Stimulated activated CD4-positive, alpha-beta T cell treated with anti-CD3 and anti-CD28 coated beads, Interleukin-12 subunit alpha, Interleukin-12 subunit beta, amount 100 ng/mL, for 4 hours (primary cell): ENCODE results near the gene MT1A.
A peak's percentile ranks its signal among the peaks of the same experiment; 100 is the strongest.

Experiments used
- DNase-seq: peaks from one replicate; pipeline ENCODE4 v3.0.0-alpha.2; 2020

The MT1A gene

DNA sequence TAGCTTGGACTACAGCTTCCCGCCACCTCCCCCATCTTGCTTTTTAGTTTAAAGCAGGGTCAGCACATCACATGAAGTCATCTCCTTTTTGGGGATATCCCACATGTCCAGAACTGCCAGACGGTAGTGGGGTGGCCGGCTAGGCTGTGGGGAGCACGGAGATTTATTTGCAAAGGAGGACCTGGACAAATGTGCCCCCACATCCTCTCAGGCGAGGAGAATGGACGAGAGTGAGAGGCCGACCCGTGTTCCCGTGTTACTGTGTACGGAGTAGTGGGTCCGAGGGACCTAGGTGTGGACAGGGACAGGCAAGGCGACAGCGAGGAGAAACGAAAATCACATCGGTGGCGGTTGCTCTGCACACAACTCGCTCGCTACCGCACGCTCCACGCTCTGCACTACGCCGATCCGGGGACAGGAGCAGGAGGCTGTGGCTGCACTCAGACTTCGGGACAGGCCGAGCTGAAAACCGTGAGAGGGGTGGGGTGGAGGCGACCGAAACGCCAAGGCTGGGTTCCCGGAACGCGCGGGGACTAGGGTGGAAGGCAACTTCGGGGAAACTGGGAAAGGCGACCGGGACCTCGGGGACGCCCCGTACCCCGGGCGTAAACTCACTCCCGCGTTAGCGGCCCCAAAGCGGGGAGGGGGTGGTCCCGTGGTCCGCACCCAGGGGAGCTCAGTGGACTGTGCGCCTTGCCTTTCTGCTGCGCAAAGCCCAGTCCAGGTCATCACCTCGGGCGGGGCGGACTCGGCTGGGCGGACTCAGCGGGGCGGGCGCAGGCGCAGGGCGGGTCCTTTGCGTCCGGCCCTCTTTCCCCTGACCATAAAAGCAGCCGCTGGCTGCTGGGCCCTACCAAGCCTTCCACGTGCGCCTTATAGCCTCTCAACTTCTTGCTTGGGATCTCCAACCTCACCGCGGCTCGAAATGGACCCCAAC lies at the start of gene MT1A:
TSS of gene MT1A (plus strand) at position 853 of the 937 bp plus-strand sequence. CDS start at position 926, 73 bp downstream.
- no peak for DNase-seq

DNA sequence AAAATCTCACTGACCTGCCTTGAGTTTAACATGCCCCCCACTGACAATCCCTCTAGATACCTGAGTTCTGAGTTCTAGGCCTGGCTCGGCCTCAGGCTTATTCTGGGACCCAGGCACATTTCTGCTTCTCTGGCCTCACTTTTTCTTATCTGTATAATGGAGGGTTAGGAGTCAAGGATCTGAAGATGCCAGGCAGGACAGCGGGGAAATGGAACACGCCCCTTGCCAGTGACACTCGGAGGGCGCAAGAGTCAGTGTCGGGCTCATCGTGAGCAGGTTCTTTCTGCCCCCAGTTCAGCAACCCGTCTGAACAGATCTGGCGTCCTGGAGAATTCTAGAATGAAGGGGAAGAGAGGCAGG lies 49.7 kb upstream of the MT1A start:
- DNase-seq, result no peak

DNA sequence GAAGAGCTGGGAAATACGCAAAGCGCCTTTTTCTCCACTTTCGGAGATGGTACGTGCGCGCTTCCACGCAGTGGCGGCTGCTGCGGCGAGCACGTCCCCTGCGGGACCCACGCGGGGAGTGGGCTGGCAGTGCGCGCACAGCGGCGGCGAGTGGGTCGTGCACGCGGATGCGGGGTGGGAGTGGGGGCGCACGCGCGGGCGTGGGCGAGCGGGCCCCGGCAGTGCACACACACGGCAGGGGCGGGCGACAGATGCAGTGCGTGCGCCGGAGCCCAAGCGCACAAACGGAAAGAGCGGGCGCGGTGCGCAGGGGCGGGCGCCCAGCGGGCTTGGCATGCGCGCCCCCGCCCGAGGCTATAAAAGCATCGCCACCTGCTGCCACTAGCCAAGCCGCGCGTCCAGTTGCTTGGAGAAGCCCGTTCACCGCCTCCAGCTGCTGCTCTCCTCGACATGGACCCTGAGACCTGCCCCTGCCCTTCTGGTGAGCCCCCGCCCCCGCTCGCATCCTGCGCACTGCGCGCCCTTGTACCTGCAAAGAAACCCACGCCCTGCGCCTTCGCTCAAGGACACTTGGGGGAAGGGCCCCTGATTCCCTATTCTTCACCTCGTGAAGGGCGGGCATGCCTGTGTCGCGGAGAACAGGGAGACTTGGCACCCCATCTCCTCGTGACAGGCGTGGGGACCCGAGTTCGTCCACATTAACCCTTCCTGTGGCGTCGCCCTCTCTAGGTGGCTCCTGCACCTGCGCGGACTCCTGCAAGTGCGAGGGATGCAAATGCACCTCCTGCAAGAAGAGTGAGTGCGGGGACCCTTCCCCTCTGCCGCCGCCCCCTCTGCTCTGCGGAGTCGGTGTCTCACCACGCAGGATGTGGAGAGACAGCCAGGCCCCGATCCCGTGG lies 49.1 kb upstream of the MT1A start, which contains the start of gene MT3:
TSS of gene MT3 (plus strand) at position 388 of the 899 bp plus-strand sequence. CDS start at position 451, 63 bp downstream.
- DNase-seq, result no peak

DNA sequence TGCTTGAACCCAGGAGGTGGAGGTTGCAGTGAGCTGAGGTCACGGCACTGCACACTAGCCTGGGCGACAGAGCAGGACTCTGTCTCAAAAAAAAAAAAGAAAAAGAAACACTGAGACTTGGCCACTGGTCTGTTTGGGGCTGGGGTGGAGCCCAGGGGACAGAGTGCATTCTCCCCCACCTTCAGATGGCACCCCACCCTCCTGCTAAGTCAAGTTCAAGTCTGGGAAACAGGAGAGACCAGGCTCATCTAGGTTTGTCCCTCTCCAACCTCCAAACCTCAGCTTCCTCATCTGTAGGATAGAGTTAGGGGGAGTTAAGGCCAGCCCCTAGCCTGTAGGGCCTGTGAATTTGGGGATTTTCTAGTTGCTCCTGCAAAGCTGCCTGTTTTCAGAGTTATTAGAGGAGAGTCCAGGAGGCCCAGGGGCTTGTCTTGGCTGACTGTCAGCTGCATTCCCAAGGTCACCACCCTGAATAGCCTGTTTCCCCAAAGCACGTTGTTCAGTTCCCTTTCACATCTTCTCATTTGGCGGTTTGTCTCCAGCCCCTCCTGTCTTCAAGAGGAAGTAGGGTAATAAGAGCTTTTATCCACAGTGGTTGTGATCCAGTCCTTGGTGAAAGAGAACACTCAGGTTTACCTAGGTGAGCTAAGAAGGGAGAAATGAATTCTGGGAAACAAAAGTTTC lies 46.9 kb upstream of the MT1A start:
- no peak for DNase-seq

DNA sequence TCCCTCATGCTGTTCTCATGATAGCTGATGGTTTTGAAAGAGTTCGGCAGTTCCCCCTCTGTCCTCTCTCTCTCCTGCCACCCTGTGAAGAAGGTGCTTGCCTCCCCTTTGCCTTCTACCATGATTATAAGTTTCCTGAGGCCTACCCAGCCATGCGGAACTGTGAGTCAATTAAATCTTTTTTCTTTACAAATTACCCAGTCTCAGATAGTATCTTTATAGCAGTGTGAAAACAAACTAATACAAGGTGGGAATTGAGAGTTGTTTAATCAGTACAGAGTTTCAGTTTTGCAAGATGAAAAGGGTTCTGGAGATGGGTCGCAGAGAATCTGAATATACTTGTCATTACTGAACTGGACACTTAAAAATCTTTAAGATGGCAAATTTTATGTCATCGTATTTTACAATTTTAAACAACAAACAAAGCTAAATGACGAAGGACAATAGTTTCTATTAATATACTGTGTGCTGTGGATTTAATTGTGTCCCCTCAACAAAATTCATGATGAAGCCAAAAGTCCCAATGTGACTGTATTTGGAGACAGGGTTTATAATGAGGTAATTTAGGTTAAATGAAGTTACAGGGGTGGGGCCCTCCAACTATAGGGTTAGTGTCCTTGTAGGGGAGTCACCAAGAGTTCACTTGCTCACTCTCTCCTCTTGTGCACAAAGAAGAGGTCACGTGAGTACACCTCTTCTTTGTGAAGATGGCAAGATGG lies 44.7 kb upstream of the MT1A start:
- DNase-seq, result no peak

DNA sequence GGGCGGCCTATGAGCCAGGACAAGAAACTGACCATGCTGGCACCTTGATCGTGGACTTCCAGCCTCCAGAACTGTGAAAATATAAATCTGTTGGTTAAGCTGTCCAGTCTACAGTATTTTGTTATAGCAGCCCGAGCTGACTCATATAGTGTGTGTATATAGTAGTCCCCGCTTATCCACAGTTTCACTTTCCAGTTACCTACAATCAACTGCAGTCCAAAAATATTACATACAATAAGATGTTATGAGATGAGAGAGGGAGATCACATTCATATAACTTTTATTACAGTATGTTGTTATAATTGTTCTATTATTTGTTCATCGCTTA lies 44.2 kb upstream of the MT1A start:
- DNase-seq, result no peak

DNA sequence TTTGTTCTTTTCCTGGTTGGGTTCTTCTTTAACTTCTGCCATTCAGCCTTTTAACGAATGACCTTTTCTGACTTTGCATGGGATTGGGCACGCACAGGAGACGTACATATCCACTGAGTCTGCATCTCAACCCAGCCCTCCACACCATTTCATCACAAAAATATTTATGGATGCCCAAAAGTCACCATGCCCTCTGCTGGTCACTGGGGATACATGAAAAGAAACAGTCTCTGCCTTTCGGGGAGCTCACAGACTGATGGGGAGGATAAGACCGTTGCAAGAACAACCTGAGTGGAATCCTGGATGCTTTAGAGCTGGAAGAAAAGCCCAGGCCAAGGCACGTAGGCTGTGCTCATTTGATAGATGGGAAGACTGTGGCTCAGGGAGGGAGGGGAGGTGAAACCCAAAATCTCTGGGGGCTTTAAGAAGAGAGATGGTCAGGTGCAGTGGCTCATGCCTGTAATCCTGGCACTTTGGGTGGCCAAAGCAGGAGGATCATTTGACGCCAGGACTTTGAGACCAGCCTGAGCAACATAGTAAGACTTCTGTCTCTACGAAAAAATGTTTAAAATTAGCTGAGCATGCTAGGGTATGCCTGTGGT lies 38.0 kb upstream of the MT1A start:
- DNase-seq, result no peak

DNA sequence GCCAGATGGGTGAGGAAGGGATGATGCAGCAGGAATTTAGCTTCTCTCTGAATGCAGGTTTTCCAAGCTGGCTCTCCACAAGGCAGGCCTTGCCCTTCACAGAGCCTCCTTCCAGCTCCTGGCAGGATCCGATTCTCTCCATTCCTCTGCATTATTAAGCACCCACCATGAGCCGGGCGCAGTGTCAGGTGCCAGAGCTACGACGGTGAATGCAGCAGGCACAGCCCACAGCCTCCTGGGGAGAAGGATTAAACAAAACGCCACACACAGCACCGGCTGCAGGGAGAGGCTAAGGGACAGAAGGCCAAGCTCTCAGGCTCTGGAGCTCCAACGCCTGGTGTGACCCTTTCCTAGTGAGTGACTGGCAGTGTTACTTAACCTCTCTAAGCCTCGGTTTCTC lies 37.1 kb upstream of the MT1A start:
- DNase-seq, result no peak

DNA sequence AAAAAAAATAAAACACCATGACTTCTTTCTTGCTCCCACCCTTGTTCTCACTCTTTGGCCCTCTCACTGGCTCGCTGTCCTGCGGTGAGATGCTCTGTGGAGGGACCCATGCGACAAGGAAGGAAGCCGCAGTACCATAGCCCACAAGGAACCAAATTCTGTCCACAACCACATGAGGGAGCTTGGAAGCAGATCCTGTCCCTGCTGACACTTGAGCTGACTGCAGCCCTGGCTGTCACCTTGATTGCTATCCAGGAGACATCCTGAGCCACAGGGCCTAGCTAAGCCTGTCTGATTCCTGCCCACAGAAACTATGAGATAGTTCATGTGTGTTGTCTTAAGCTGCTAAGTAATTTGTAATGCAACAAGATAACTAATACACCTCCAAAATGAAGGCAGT lies 34.9 kb upstream of the MT1A start:
- DNase-seq, result no peak

DNA sequence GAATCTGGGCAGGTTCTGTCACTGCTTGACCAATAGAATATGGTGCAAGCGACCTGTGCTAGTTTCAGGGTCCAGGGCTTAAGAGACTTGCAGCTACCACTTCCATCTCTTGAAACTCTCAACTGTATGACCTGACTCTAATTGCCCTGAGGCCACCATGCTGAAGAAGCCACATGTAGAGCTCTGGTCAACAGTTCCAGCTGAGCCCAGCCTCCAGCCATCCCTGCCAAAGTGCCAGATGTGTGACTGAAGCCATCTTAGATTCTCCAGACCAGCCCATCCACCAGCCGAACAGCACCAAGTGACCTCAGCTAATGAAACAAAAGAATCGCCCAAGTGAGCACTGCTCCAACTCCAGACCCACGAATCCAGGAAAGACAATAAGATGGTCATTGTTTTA lies 33.5 kb upstream of the MT1A start:
- DNase-seq, result no peak

DNA sequence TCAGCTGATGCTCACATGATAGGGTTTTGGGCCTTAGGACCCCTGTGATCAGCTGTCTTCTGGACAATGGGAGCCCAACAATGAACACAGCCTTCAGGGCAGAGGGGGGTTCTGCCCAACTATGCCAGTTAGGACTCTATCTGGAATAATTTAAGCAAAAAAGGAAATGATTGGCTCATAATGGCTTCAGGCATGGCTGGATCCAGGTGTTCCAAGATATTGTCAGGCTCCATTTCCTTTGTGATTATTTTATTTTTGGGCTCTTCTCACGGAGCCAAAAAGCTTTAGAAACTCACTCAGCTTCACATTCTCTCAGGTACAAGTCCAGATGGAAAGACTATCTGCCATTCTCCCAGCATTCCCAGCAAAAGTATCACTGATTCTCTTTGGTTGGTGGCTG lies 33.0 kb upstream of the MT1A start:
- DNase-seq, result no peak

DNA sequence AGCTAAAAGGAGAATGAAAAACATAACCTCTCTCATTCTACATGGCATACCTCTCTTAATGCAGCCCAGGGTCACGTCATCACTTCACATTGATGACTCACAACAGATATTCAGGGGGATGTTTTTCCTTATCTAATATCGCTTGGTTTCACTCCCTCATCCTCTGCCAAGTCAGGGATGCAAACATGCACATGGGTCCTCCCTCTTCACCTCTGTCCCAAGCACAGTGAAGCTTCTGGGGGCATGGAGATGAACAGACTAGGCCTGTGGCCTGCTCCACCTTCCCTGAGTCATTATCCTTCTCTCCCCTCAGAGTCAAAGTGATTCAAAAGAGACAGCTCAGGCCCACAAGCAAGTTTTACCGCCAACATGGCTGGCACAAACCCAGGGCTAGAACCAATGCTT lies 32.4 kb upstream of the MT1A start:
- DNase-seq, result no peak

DNA sequence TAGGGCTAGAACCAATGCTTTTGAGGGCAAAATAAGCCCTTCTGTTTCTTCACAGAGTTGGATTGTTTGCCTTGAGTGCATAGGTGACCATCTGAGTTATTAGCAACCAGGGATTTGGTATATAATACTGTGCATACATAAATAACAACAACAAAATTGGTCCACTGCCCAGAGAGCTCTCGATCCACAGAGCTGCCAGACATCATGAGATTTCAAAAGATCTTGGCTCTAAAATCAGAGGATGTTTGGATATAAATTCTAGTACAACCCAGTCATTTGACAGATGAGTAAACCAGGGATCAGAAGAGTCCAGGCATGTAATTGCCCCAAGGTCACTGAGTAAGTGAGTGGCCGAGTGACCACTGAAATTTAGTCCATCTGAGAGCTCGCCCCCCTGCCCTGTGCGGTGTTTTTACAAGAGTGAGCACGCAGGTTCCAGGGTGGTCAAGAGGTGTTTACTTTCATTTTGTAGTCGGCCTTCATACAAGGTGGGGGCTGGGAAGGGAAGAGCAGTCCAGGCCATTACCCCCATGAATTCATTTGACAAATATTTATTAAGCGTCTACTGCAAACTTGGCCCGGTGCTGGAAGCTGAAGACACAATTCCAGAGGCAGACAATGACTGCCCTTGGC lies 31.9 kb upstream of the MT1A start:
- no peak for DNase-seq

DNA sequence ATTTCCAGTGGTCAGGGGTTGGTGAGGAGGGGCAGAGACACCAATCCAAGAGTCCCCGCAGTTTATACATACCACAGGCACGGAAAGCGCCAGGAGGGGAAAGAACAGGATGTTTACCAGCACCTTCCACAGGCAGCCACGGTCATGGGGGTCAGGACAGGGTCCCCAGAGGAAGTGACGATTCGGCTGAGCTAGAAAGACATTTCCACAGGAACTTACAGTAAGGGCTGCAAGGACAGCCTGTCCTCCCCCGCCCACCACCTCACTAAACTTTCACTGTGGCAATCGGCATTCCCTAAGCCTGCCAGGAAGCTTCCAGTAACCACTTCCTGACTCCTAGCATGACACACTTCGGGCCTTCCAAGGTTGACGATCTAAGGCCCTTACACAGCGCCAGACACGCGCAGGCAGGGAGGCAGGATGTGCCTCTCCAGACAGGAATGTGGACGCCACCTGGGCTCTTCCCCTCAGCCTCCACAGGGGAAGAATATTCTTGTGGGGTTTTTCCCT lies 31.3 kb upstream of the MT1A start:
- no peak for DNase-seq

DNA sequence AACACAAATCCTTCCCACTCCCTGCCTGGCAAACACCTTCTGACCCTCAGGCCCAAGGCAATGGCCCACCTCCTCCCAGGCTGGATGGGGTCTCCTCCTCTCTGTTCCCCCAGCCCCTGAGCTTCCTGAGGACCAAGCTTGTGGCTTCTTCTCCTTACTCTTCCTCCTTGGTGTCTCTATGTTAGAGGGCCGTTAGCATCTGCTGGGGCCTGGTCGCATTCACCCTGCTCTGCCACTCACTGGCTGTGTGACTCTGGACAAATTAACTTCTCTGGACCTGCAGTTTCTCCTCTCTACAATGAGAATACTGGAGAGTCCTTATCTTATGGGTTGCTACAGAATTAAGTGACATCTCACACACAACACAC lies 30.8 kb upstream of the MT1A start:
- no peak for DNase-seq

DNA sequence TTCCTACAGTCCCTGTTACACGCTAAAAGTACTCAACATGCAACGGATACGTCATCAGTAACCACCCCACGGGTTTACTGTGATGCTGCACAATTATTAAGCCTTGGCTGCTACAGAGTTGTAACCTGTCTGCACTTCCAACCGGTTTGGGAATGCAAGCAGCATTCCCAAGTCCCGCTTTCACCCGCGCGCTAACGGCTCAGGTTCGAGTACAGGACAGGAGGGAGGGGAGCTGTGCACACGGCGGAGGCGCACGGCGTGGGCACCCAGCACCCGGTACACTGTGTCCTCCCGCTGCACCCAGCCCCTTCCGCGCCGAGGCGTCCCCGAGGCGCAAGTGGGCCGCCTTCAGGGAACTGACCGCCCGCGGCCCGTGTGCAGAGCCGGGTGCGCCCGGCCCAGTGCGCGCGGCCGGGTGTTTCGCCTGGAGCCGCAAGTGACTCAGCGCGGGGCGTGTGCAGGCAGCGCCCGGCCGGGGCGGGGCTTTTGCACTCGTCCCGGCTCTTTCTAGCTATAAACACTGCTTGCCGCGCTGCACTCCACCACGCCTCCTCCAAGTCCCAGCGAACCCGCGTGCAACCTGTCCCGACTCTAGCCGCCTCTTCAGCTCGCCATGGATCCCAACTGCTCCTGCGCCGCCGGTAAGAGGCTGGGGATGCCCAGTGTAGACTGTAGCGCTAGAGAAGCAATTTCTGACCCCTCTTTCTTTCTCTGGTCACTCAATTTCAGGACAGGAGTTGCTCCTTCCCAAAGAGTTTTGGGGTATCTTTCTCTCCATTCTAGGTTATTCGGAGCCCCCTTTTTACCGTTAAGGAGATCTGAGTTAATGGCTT lies 30.2 kb upstream of the MT1A start, which contains the start of gene MT2A:
TSS of gene MT2A (plus strand) at position 542 of the 833 bp plus-strand sequence. CDS start at position 614, 72 bp downstream.
- DNase-seq, result peak; percentile 88

DNA sequence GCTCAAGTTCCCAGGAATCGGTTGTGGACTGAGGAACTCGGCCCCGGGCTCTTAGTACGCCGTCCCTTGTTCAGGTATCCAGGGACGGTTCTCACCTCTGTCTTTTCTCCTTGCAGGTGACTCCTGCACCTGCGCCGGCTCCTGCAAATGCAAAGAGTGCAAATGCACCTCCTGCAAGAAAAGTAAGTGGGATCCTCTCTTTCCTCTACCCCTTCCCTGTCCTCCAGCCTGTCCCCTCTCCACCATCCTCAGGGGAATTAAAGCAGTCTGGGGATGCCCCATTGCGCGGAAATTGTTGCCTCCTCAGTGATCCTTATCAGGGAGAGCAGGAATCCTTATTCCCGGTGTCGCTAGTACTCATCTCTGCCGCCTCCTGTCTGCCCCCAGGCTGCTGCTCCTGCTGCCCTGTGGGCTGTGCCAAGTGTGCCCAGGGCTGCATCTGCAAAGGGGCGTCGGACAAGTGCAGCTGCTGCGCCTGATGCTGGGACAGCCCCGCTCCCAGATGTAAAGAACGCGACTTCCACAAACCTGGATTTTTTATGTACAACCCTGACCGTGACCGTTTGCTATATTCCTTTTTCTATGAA lies 29.5 kb upstream of the MT1A start:
- DNase-seq, result no peak

DNA sequence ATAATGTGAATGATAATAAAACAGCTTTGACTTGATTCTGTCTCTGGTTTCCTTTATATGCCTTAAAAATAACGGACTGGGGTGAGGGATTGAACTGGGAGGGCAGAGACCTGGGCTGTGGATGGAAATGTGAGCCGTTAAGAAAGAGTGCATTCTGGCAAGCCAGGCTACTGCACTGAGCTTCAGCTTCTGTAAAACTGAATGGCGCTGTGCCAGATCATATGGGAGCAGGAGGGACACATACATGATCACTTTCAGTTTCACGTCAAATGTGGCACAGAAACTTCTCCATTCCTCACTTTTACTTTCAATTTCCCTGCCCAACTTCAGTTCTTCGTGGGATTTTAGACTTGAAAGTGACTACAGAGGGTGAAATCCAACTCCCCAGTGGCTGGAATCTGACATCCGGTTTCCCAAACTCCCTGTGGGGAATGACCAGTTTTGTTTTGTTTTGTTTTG lies 29.0 kb upstream of the MT1A start:
- DNase-seq, result peak; percentile 59

DNA sequence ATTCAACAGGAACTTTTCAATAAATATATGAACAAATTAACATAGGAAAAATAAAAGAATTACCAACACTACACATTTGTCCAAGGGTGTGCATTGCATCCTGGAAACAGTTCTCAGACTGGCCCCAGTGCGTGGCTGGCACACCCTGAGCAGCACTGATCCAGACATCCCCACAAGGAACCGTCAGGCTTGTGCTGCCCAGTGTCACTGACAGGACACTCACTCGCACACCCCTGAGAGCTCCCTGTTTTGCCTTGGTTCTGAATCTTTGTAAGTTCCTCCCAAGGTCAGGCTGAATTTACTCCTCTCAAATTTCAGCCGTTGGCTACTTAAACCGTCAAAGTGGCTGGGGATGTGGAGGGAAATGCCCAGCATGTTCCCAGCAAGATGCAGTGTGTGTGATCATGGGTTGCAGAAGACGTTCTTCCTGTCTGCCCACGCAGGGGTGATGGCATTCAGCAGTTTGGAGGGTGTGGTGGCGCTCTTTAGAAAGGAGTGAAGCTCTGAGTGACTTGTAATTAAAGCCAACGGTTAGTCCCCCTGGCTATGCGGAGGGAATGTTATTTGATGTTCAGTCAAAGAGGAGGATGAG lies 28.4 kb upstream of the MT1A start:
- DNase-seq, result peak; percentile 67
